Caco-2 (cell line): ENCODE measurements around the gene PPP2R3C. TPM values are rescaled to one million over a fixed set of nuclear protein-coding genes. Genes with fewer than 3 reads are reported as not detected.
"Not testable (repeated sequence)": the region's sequence is repeated elsewhere in the genome, so short reads cannot be mapped to it uniquely, and the experiment has no call there.

ENCODE experiments used
- BruUV-seq: library from RNA; stranded (reverse); fragments of 400-500 nt; replicated peaks from 2 replicates; lab custom pipeline; 2021; lab: Mats Ljungman, UMichigan
- CTCF ChIA-PET: fragments of 300-600 bp; sonication (Branson Sonifier 250); formaldehyde crosslinking; loops from one replicate; lab custom pipeline; 2022; ENCODE audit warnings: antibody characterized with exemption; lab: Charles Lee
- POLR2A ChIA-PET: fragments of 300-600 bp; sonication (Branson Sonifier 250); formaldehyde crosslinking; loops from one replicate; lab custom pipeline; 2022; ENCODE audit warnings: antibody characterized with exemption; lab: Charles Lee
- DNase-seq, 2 experiments: peaks; one replicate each; pipeline versions ENCODE4 v3.0.0 to v3.0.0-alpha.2; 2020 to 2022
- H3K27me3 ChIP-seq: replicated peaks from 2 replicates; pipeline ENCODE4 v1.6.0; 2011; ENCODE audit warnings: low read length; ENCODE audit not compliant: control insufficient read depth, insufficient read depth
- H3K36me3 ChIP-seq: 2 replicates; pipeline ENCODE4 v1.5.1; 2011; ENCODE audit warnings: low read length; ENCODE audit not compliant: control insufficient read depth, insufficient read depth
- H3K4me1 ChIP-seq: fragments of 250-450 bp; sonication (Bioruptor Pico); 2 replicates; pipeline ENCODE4 v1.5.1; 2020; ENCODE audit warnings: mild to moderate bottlenecking
- H3K4me3 ChIP-seq: 2 replicates; pipeline ENCODE4 v1.5.1; 2011; ENCODE audit warnings: low read depth, mild to moderate bottlenecking, control low read depth, low read length
- H3K9me3 ChIP-seq: fragments of 250-450 bp; sonication (Bioruptor Pico); 2 replicates; pipeline ENCODE4 v1.5.1; 2020; ENCODE audit warnings: mild to moderate bottlenecking, moderate library complexity
- H3K27ac Mint-ChIP-seq: one replicate; pipeline ENCODE4 v1.8.0; 2022; ENCODE audit warnings: mixed read lengths; ENCODE audit not compliant: unreplicated experiment
- H3K27me3 Mint-ChIP-seq: one replicate; pipeline ENCODE4 v1.8.0; 2022; ENCODE audit warnings: mixed read lengths; ENCODE audit not compliant: insufficient read depth, unreplicated experiment
- H3K36me3 Mint-ChIP-seq: one replicate; pipeline ENCODE4 v1.8.0; 2022; ENCODE audit warnings: mild to moderate bottlenecking, mixed read lengths; ENCODE audit not compliant: insufficient read depth, unreplicated experiment
- H3K4me1 Mint-ChIP-seq: one replicate; pipeline ENCODE4 v1.8.0; 2022; ENCODE audit warnings: low read depth, mixed read lengths; ENCODE audit not compliant: unreplicated experiment
- H3K4me3 Mint-ChIP-seq: one replicate; pipeline ENCODE4 v1.8.0; 2022; ENCODE audit warnings: mild to moderate bottlenecking, moderate library complexity, mixed read lengths; ENCODE audit not compliant: unreplicated experiment
- H3K9me3 Mint-ChIP-seq: one replicate; pipeline ENCODE4 v1.8.0; 2022; ENCODE audit warnings: mixed read lengths; ENCODE audit not compliant: unreplicated experiment
- CTCF ChIP-seq, 2 experiments: fragments of 200-600 bp in 1 of 2; IDR thresholded peaks; 1 replicate in 1 of 2; 2 replicates in 1 of 2; pipeline versions ENCODE4 v1.5.1 to v1.8.0; 2011 to 2022; ENCODE audit warnings: antibody characterized with exemption in 1 of 2, control low read depth in 1 of 2, inconsistent platforms in 1 of 2, low read depth in 1 of 2, low read length in 1 of 2, mild to moderate bottlenecking in 1 of 2, moderate library complexity in 1 of 2; ENCODE audit not compliant: insufficient read depth in 1 of 2, severe bottlenecking in 1 of 2, unreplicated experiment in 1 of 2
- intact Hi-C: fragments of 100-400 bp; cut with micrococcal nuclease; formaldehyde crosslinking; loops from one replicate; pipeline ENCODE4 v1.10.0; 2022; ENCODE audit not compliant: unreplicated experiment
- total RNA-seq: library from RNA; stranded (reverse); gene quantifications from 2 replicates; pipeline ENCODE4 v1.2.3, GENCODE V29; 2022

The PPP2R3C gene
- total RNA-seq, 1 experiment from 2014 or later = 23.3 TPM

- peak in 1 of 2 experiments; percentile 34 for DNase-seq
- ChIA-PET CTCF (no interaction called here), POLR2A (interaction anchor here (0.6 to 1.3 kb wide), 2 partner anchors 61 to 67 kb away, joined by 3 read pairs; partner anchors contain the start of gene FAM177A1)
- H3K27me3 ChIP-seq = no peaks in the 10 kb centered on the region
- TF ChIP-seq CTCF (IDR thresholded peaks at IDR 0.05; ENCODE audit: insufficient read depth in 1 of 2, low read depth in 1 of 2, low read length in 1 of 2, severe bottlenecking in 1 of 2, unreplicated experiment in 1 of 2) = no peak
- no peaks in the 10 kb centered on the region for H3K9me3 ChIP-seq
- Mint-ChIP-seq H3K4me1 (peaks cover 17% of the 10 kb centered on the region), H3K36me3 (peaks cover 66% of the 10 kb centered on the region), H3K4me3 (peak overlapping the region; percentile 55), H3K27ac (peak overlapping the region; percentile 97), H3K27me3 (no peaks in the 10 kb centered on the region), H3K9me3 (no peaks in the 10 kb centered on the region)
- intact Hi-C loops = loop anchor here (1.0 kb wide), 1 partner anchor 9 kb away; the partner anchor contains the start of gene PPP2R3C
- BruUV-seq = no TSS peak
- H3K4me3 ChIP-seq = no peak overlapping the region
- peaks cover 21% of the 10 kb centered on the region for H3K4me1 ChIP-seq
- H3K36me3 ChIP-seq = peaks cover 2% of the 10 kb centered on the region; the same call in 1 of the 2 replicates
These were observed 9.1 kb downstream of the PPP2R3C start for GRCh38 chr14:35112641-35113040.

GRCh38 chr14:35107866-35108265, 13.9 kb downstream of the PPP2R3C start:
- H3K36me3 ChIP-seq = no peaks in the 10 kb centered on the region; the same call in 1 of the 2 replicates
- no TSS peak for BruUV-seq
- no peaks in the 10 kb centered on the region for H3K9me3 ChIP-seq
- intact Hi-C loops = no loop called here
- Mint-ChIP-seq H3K27ac (no peak overlapping the region), H3K4me1 (peaks cover 3% of the 10 kb centered on the region), H3K36me3 (peaks cover 41% of the 10 kb centered on the region), H3K4me3 (no peak overlapping the region), H3K9me3 (no peaks in the 10 kb centered on the region), H3K27me3 (no peaks in the 10 kb centered on the region)
- ChIA-PET POLR2A (no interaction called here), CTCF (no interaction called here)
- no peak for TF ChIP-seq CTCF (IDR thresholded peaks at IDR 0.05; ENCODE audit: insufficient read depth in 1 of 2, low read depth in 1 of 2, low read length in 1 of 2, severe bottlenecking in 1 of 2, unreplicated experiment in 1 of 2)
- peaks cover 10% of the 10 kb centered on the region for H3K4me1 ChIP-seq
- no peak overlapping the region for H3K4me3 ChIP-seq
- no peak for DNase-seq
- H3K27me3 ChIP-seq = no peaks in the 10 kb centered on the region

GRCh38 chr14:35094645-35095044, 27.1 kb downstream of the PPP2R3C start:
- H3K9me3 ChIP-seq, H3K9me3 Mint-ChIP-seq, intact Hi-C loops, H3K4me3 Mint-ChIP-seq, H3K27ac Mint-ChIP-seq, H3K4me1 ChIP-seq, H3K4me1 Mint-ChIP-seq, H3K4me3 ChIP-seq, H3K27me3 Mint-ChIP-seq, DNase-seq, BruUV-seq, CTCF ChIA-PET, POLR2A ChIA-PET, H3K36me3 ChIP-seq, H3K27me3 ChIP-seq: not testable (repeated sequence)
- peaks cover 30% of the 10 kb centered on the region for H3K36me3 Mint-ChIP-seq
